Myometrial cell (primary cell): ENCODE measurements around the gene RAC3. TPM values are rescaled to one million over a fixed set of nuclear protein-coding genes. Genes with fewer than 3 reads are reported as not detected.

ENCODE experiments used
- total RNA-seq: library from RNA; depleted of rRNA; stranded (reverse); fragments of >200 nt; gene quantifications from 2 replicates; pipeline ENCODE4 v1.2.3, GENCODE V29; 2015

RAC3 gene
- total RNA-seq: 27.1 and 38.8 TPM in 2 replicates

GRCh38 chr17:82031303-82031884 lies at the start of gene RAC3:
Gene RAC3 (plus strand): TSS chr17:82031678. CDS start chr17:82031762, 84 bp downstream.

DNA sequence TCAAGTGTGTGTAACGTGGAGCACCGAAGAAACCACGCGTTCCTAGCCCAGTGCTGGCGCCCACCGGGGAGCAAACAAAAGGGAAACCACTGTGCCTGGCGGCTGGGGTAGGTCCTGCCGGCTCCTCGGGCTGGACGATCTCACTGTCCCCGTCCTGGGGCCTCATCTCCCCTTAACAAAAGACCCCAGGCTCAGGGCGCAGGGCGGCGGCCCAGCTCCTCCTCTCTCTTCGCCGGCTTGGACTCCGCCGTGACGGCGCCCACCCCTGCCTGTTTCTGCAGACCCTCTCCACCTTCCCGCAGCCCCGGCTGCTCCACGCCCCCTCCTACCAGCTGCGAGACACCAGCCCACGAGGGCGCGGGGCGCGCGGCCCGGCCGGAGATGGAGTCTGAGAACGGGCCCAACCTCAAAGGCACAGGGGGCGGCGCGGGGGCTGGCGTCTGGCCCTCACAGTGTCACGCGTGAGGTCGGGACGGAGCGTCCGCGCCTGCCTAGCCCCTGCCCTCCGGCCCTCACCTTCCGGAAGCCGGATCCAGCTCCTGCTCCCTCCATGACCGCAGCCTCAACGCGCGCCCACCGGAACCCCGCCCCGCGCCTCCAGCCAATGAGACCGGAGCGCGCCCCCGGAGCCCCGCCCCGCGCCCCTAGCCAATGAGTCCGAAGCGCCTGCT lies 9.0 kb upstream of the RAC3 start, which contains the start of gene CENPX:
TSS of gene CENPX (minus strand) at position 569 of the 671 bp plus-strand sequence. CDS start at position 552, 17 bp downstream.

DNA sequence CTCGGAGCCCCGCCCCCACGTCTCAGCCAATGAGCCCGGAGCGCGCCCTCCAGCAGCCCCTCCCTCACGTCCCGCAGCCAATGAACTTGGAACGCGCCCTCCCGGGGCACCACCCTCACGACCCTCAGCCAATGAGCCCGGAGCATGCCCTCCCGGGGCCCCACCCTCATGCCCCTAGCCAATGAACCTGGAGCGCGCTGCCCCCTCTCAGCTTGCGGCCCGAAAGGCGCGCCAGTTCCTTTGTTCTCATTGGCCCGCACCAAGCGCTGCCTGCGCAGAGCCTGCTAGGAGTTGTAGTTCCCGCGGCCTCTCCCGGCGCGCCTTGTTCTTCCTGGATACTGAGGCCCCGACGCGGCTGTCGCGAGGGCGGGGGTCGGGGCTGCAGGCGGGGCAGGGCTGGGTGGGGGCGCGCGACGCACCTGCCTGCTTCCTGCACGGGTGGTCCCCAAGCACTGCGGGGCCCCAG lies 8.5 kb upstream of the RAC3 start, which contains the start of gene LRRC45:
TSS of gene LRRC45 (plus strand) at position 325 of the 466 bp plus-strand sequence. CDS start 339 bp downstream, outside the sequence.

DNA sequence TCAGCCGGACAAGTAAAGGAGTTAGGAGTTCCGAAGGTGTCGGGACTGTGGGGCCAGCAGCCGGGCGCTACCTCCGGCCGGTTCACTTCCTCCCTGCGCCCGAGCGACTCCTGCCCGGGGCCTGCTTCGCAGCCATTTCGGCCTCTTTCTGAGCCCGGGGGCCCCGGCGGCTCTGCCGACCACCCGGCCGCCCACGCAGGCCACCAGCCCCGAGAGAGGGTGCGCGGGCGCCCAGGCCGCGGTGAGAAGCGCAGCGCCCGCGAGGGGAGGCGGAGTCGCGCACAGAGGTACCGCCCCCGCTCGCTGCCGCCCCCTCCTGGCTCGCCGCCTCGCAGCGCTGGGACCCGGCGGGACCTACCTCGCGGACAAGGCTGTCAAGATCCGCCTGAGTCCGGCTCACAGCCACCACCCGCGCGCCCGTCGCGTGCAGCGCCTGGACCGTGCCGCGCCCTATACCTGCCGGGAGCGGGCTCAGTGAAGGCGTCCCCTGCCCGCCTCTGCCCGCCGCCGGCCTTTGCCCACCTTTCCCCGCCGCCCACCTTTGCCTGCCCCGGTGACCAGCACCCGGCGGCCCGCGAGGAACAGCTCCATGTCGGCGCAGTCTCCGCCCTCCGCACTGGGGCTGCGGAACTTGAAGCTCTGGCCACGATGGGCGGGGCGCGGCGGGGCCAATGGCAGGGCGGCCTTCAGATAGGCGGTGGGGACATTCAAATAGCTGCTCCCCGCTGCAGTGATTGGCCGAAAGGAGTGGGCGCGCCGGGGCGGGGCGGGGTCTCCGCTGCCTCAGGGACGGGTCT lies 5.8 kb downstream of the RAC3 start, which contains the start of gene DCXR:
TSS of gene DCXR (minus strand) at position 606 of the 797 bp plus-strand sequence. CDS start at position 591, 15 bp downstream.

DNA sequence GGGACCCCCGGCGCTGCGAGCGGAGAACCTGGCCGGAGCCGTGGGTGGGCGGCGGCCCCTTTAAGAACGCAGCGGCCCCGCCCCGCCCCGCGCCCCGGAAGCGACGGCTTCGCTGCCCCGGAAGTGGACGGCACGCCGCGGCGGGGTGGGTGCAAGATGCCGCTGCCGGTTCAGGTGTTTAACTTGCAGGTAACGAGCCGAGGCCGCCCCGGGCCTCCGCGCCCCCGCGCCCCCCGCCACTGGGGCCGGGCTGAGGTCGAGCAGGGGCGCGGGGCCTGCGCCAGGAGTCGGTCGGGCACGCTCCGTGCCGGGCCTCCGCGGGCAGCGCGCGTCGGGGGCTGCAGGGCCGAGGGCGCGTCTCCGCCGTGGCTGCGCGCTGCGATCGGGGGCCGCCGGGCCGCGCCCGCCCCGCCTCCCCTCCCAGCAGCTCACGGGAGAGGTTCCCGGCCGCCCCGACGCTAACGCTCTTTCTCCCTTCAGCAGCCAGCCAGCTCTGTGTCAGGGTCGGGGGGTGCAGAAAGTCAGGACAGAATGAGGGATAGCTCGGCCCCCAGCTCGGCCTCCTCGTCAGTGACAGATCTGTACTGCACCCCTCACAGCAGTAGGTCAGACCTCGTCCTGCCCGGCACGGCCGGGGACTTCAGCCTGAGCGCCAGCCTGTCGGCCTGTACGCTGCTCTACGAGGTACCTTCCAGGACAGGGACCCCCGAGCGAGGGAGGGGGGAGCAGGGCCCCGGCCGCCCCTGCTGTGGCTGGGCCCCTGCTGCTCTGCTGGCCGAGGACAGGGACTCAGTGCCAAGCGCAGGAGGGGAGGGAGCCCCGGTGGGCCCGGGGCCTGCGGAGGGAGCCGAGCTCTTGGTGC lies 20.5 kb downstream of the RAC3 start, which contains the start of the genes GPS1 and RFNG:
TSS of gene GPS1 (plus strand) at position 123 of the 862 bp plus-strand sequence. CDS start at position 157, 34 bp downstream.
TSS of gene RFNG (minus strand) at position 36 of the 862 bp plus-strand sequence. CDS start 45 bp downstream, outside the sequence.

GRCh38 chr17:82065638-82066303 lies 34.3 kb downstream of the RAC3 start, which contains the start of gene DUS1L:
Gene DUS1L (minus strand): TSS chr17:82065804. CDS start chr17:82065059, 745 bp downstream.

Other genes with a start within 250 kb of the RAC3 start
- not detected in 2 replicates for gene GCGR, start 227.5 kb upstream of the RAC3 start, total RNA-seq
- gene MCRIP1, start 198.4 kb upstream of the RAC3 start, total RNA-seq: 103 and 127 TPM in 2 replicates
- gene PPP1R27, start 196.6 kb upstream of the RAC3 start, total RNA-seq: not detected in 2 replicates
- 1,723 and 2,500 TPM in 2 replicates for gene P4HB, start 171.1 kb upstream of the RAC3 start, total RNA-seq
- 282 and 361 TPM in 2 replicates for gene ARHGDIA, start 160.3 kb upstream of the RAC3 start, total RNA-seq
- 235 and 249 TPM in 2 replicates for gene ALYREF, start 140.1 kb upstream of the RAC3 start, total RNA-seq
- 273 and 321 TPM in 2 replicates for gene ANAPC11, start 140.0 kb upstream of the RAC3 start, total RNA-seq
- under 0.01 TPM in 1 of 2 replicates, not detected in the other for gene NPB, start 129.4 kb upstream of the RAC3 start, total RNA-seq
- gene PCYT2, start 120.3 kb upstream of the RAC3 start, total RNA-seq: 131 and 163 TPM in 2 replicates
- gene SIRT7, start 113.5 kb upstream of the RAC3 start, total RNA-seq: 23.7 and 27.7 TPM in 2 replicates
- 8.3 and 8.4 TPM in 2 replicates for gene MAFG, start 103.9 kb upstream of the RAC3 start, total RNA-seq
- gene PYCR1, start 94.4 kb upstream of the RAC3 start, total RNA-seq: 183 and 184 TPM in 2 replicates
- gene MYADML2, start 84.4 kb upstream of the RAC3 start, total RNA-seq: not detected in 2 replicates
- not detected in 2 replicates for gene NOTUM, start 70.5 kb upstream of the RAC3 start, total RNA-seq
- gene ASPSCR1, start 54.0 kb upstream of the RAC3 start, total RNA-seq: 28.0 and 32.1 TPM in 2 replicates
- 121 and 149 TPM in 2 replicates for gene CENPX, start 8.8 kb upstream of the RAC3 start, total RNA-seq
- gene LRRC45, start 8.4 kb upstream of the RAC3 start, total RNA-seq: 16.4 and 20.4 TPM in 2 replicates
- 180 and 192 TPM in 2 replicates for gene DCXR, start 6.0 kb downstream of the RAC3 start, total RNA-seq
- gene RFNG, start 20.1 kb downstream of the RAC3 start, total RNA-seq: 63.3 and 67.2 TPM in 2 replicates
- 179 and 206 TPM in 2 replicates for gene GPS1, start 20.2 kb downstream of the RAC3 start, total RNA-seq
- gene DUS1L, start 34.1 kb downstream of the RAC3 start, total RNA-seq: 60.5 and 72.7 TPM in 2 replicates
- gene FASN, start 66.6 kb downstream of the RAC3 start, total RNA-seq: 574 and 633 TPM in 2 replicates
- gene CCDC57, start 181.2 kb downstream of the RAC3 start, total RNA-seq: 6.9 and 7.6 TPM in 2 replicates
- 379 and 439 TPM in 2 replicates for gene SLC16A3, start 197.4 kb downstream of the RAC3 start, total RNA-seq
- gene CSNK1D, start 242.0 kb downstream of the RAC3 start, total RNA-seq: 61.3 and 74.7 TPM in 2 replicates